H1 (cell line): Measurements from ENCODE around the gene IQCH. TPM values are rescaled to one million over a fixed set of nuclear protein-coding genes. Genes with fewer than 3 reads are reported as not detected.
A peak's percentile ranks its signal among the peaks of the same experiment; 100 is the strongest.

Source experiments
- CTCF ChIA-PET: fragments of 300-600 bp; sonication (Branson Sonifier 250); formaldehyde crosslinking; loops from one replicate; lab custom pipeline; 2021; ENCODE audit not compliant: partially characterized antibody; lab: Charles Lee
- POLR2A ChIA-PET: fragments of 300-600 bp; sonication (Branson Sonifier 250); formaldehyde crosslinking; loops from one replicate; lab custom pipeline; 2021; ENCODE audit warnings: inconsistent platforms; ENCODE audit not compliant: partially characterized antibody; lab: Charles Lee
- DNase-seq, 2 experiments: peaks; one replicate each; pipeline versions ENCODE4 v3.0.0 to v3.0.0-alpha.2; 2010 to 2022; ENCODE audit warnings: low spot score in 2 of 2, low read depth in 1 of 2, mixed read lengths in 1 of 2
- FAIRE-seq: peaks from 2 replicates; lab custom pipeline; 2011; peaks lifted over from hg19 to GRCh38; lab: Jason Lieb, UNC
- H2AFZ ChIP-seq: 2 replicates; pipeline ENCODE4 v1.8.1; 2012; ENCODE audit warnings: low read length, inconsistent platforms
- H2AK5ac ChIP-seq: 2 replicates; pipeline ENCODE4 v1.6.1; 2013; ENCODE audit warnings: low read depth, low read length
- H2BK120ac ChIP-seq: replicated peaks from 2 replicates; pipeline ENCODE3; 2013; ENCODE audit warnings: low read depth, low read length, inconsistent platforms
- H2BK12ac ChIP-seq: 2 replicates; pipeline ENCODE4 v1.6.1; 2013; ENCODE audit warnings: low read depth, low read length
- H2BK15ac ChIP-seq: 2 replicates; pipeline ENCODE4 v1.6.1; 2013; ENCODE audit warnings: low read length
- H2BK20ac ChIP-seq: 2 replicates; pipeline ENCODE4 v1.6.1; 2013; ENCODE audit warnings: low read length
- H2BK5ac ChIP-seq: 2 replicates; pipeline ENCODE4 v1.6.1; 2013; ENCODE audit warnings: low read depth, low read length
- H3K14ac ChIP-seq: 2 replicates; pipeline ENCODE4 v1.6.1; 2013; ENCODE audit warnings: inconsistent platforms; ENCODE audit not compliant: insufficient read length
- H3K18ac ChIP-seq: 2 replicates; pipeline ENCODE4 v1.6.1; 2013; ENCODE audit warnings: low read length; ENCODE audit errors: extremely low read depth
- H3K23ac ChIP-seq: 2 replicates; pipeline ENCODE4 v1.6.1; 2013; ENCODE audit warnings: inconsistent platforms; ENCODE audit not compliant: insufficient read length
- H3K23me2 ChIP-seq: 2 replicates; pipeline ENCODE4 v1.6.1; 2013; ENCODE audit warnings: low read depth, low read length
- H3K27ac ChIP-seq: 2 replicates; pipeline ENCODE4 v1.6.1; 2011; ENCODE audit warnings: low read depth, low read length, inconsistent platforms
- H3K27me3 ChIP-seq, 4 experiments: replicated peaks in 1 of 4; 1 replicate in 1 of 4; 2 replicates in 3 of 4; pipeline versions ENCODE4 v1.6.1 to v1.8.1; 2011 to 2013; ENCODE audit warnings: low read length in 3 of 4, mild to moderate bottlenecking in 3 of 4, inconsistent platforms in 2 of 4, mixed read lengths in 2 of 4, moderate library complexity in 1 of 4; ENCODE audit not compliant: control insufficient read depth in 3 of 4, insufficient read depth in 3 of 4; ENCODE audit errors: extremely low read depth in 1 of 4
- H3K36me3 ChIP-seq, 4 experiments: 2 replicates each; pipeline versions ENCODE4 v1.6.1 to v1.8.1; 2011 to 2013; ENCODE audit warnings: mild to moderate bottlenecking in 4 of 4, low read length in 3 of 4, moderate library complexity in 2 of 4, control low read depth in 1 of 4, inconsistent platforms in 1 of 4; ENCODE audit not compliant: insufficient read depth in 4 of 4, control insufficient read depth in 2 of 4
- H3K4ac ChIP-seq: replicated peaks from 2 replicates; pipeline ENCODE3; 2013; ENCODE audit warnings: low read length, low read depth, mixed read lengths, inconsistent platforms; ENCODE audit not compliant: insufficient read length
- H3K4me1 ChIP-seq, 4 experiments: replicated peaks in 1 of 4; 1 replicate in 1 of 4; 2 replicates in 3 of 4; pipeline versions ENCODE4 v1.6.1 to v1.8.1; 2011 to 2013; ENCODE audit warnings: low read length in 3 of 4, inconsistent platforms in 2 of 4, mixed read lengths in 1 of 4; ENCODE audit not compliant: insufficient read depth in 4 of 4, control insufficient read depth in 3 of 4
- H3K4me2 ChIP-seq, 2 experiments: 2 replicates each; pipeline versions ENCODE4 v1.6.1 to v1.8.1; 2011 to 2013; ENCODE audit warnings: low read depth in 2 of 2, low read length in 2 of 2, control low read depth in 1 of 2, inconsistent platforms in 1 of 2, mild to moderate bottlenecking in 1 of 2; ENCODE audit not compliant: insufficient read depth in 1 of 2
- H3K4me3 ChIP-seq, 4 experiments: fragments of 200-600, 300-600 bp in 1 of 4; sonication (generic), shearing (Covaris generic), sonication (Bioruptor Twin) in 1 of 4; 2 replicates each; pipeline versions ENCODE4 v1.5.1 to v1.8.1; 2011 to 2016; ENCODE audit warnings: low read length in 4 of 4, low read depth in 3 of 4, control low read depth in 2 of 4, inconsistent platforms in 2 of 4, mild to moderate bottlenecking in 2 of 4, mixed read lengths in 1 of 4, moderate library complexity in 1 of 4; ENCODE audit not compliant: insufficient read depth in 2 of 4; ENCODE audit errors: extremely low read depth in 1 of 4
- H3K56ac ChIP-seq: replicated peaks from 2 replicates; pipeline ENCODE3; 2013; ENCODE audit warnings: low read depth, mild to moderate bottlenecking, mixed read lengths, low read length, inconsistent platforms; ENCODE audit not compliant: insufficient read length
- H3K79me1 ChIP-seq: 2 replicates; pipeline ENCODE4 v1.6.1; 2013; ENCODE audit warnings: low read depth, low read length, control low read depth
- H3K79me2 ChIP-seq, 2 experiments: 2 replicates each; pipeline versions ENCODE4 v1.6.1 to v1.8.1; 2012 to 2013; ENCODE audit warnings: low read length in 2 of 2, mild to moderate bottlenecking in 2 of 2, inconsistent platforms in 1 of 2; ENCODE audit not compliant: insufficient read depth in 2 of 2, control insufficient read depth in 1 of 2
- H3K9ac ChIP-seq, 4 experiments: replicated peaks in 1 of 4; 1 replicate in 1 of 4; 2 replicates in 3 of 4; pipeline versions ENCODE4 v1.6.1 to v1.8.1; 2011 to 2013; ENCODE audit warnings: low read depth in 3 of 4, low read length in 3 of 4, control low read depth in 2 of 4, mild to moderate bottlenecking in 2 of 4, moderate library complexity in 2 of 4, inconsistent platforms in 1 of 4; ENCODE audit errors: extremely low read depth in 1 of 4
- H3K9me3 ChIP-seq, 2 experiments: 2 replicates each; pipeline versions ENCODE4 v1.6.1 to v1.8.1; 2012 to 2013; ENCODE audit warnings: mild to moderate bottlenecking in 2 of 2, moderate library complexity in 2 of 2, control low read depth in 1 of 2, inconsistent platforms in 1 of 2, low read depth in 1 of 2, low read length in 1 of 2, mixed read lengths in 1 of 2; ENCODE audit not compliant: insufficient read depth in 2 of 2
- H4K20me1 ChIP-seq, 2 experiments: replicated peaks in 1 of 2; 2 replicates each; pipeline versions ENCODE3 to v1.8.1; 2011 to 2013; ENCODE audit warnings: inconsistent platforms in 2 of 2, low read length in 2 of 2, mild to moderate bottlenecking in 1 of 2; ENCODE audit not compliant: insufficient read depth in 2 of 2, control insufficient read depth in 1 of 2
- H4K5ac ChIP-seq: 2 replicates; pipeline ENCODE4 v1.6.1; 2013; ENCODE audit warnings: low read length, low read depth, mixed read lengths, inconsistent platforms; ENCODE audit not compliant: insufficient read length
- H4K8ac ChIP-seq: 2 replicates; pipeline ENCODE4 v1.8.0; 2013; ENCODE audit warnings: mild to moderate bottlenecking, moderate library complexity, low read length, inconsistent platforms; ENCODE audit not compliant: insufficient read depth; ENCODE audit errors: extremely low read depth
- H4K91ac ChIP-seq: replicated peaks from 2 replicates; pipeline ENCODE3; 2013; ENCODE audit warnings: low read length, mixed read lengths, inconsistent platforms; ENCODE audit not compliant: insufficient read length
- SP4 ChIP-seq: IDR thresholded peaks from 2 replicates; pipeline ENCODE4 v1.6.1; 2012; ENCODE audit warnings: low read length, inconsistent platforms
- TAF1 ChIP-seq: IDR thresholded peaks from 2 replicates; pipeline ENCODE4 v1.6.1; 2011; ENCODE audit warnings: mild to moderate bottlenecking, low read depth, low read length
- WGBS, 2 experiments: shearing (Covaris generic) in 1 of 2; methylation state at CpG; one replicate each; pipeline versions ENCODE4 v1.1.6 to v1.1.7; 2013 to 2015; ENCODE audit warnings: low lambda C conversion rate in 2 of 2, mixed read lengths in 2 of 2, inconsistent platforms in 1 of 2, low coverage in 1 of 2, missing lambda C conversion rate in 1 of 2; ENCODE audit not compliant: insufficient replicate concordance in 2 of 2, insufficient coverage in 1 of 2, insufficient read length in 1 of 2; ENCODE audit errors: extremely low coverage in 1 of 2, missing lambda C conversion rate in 1 of 2; 5-methylcytosine and 5-hydroxymethylcytosine counted together
- polyA plus RNA-seq, 7 experiments: library from polyadenylated mRNA; depleted of rRNA in 3 of 7; stranded (reverse) in 5 of 7; unstranded in 2 of 7; fragments of >200 nt in 5 of 7; fragments of 200-250 nt in 2 of 7; gene quantifications; 1 replicate in 5 of 7; 2 replicates in 1 of 7; 4 replicates in 1 of 7; pipeline versions ENCODE4 v1.2.1 to v1.2.3, GENCODE V29; 2011 to 2013; ENCODE audit warnings: missing spikeins in 2 of 7, mixed read lengths in 2 of 7
- total RNA-seq: library from RNA; stranded (reverse); fragmentation: NEBNext Ultra II Directional; extraction: Animal tissue kit (Norgen Biotek cat#: 25700); gene quantifications from 2 replicates; pipeline ENCODE4 v1.2.1, GENCODE V29; 2021

IQCH gene
- total and polyA plus RNA-seq, 2 of the 8 experiments (the other 6 are each of a cell fraction or from before 2014, with no cell fraction given) = 0.60 to 1.9 TPM

GRCh38 chr15:67548236-67548852 lies 293.8 kb downstream of the IQCH start:
- H3K4me3 ChIP-seq = no peak overlapping the region
- H3K4ac ChIP-seq = no peak overlapping the region
- H2AK5ac ChIP-seq = no peak overlapping the region; the same call in 1 of the 2 replicates
- H3K4me1 ChIP-seq = peaks cover 1 to 18% (median 6%) of the 10 kb centered on the region in 4 experiments
- no peak overlapping the region for H2BK5ac ChIP-seq
- no peaks in the 10 kb centered on the region for H3K9me3 ChIP-seq
- H2AFZ ChIP-seq = no peak overlapping the region
- no peaks in the 10 kb centered on the region for H4K20me1 ChIP-seq
- no peak overlapping the region for H3K18ac ChIP-seq
- FAIRE-seq (no peak), DNase-seq (no peak)
- no peak overlapping the region for H3K14ac ChIP-seq
- WGBS, 2 experiments = 68% methylated on average over 2 of the region's 2 CpGs; no CpG with 5 or more reads in 1 of the 2 experiments
- ChIA-PET CTCF (interaction anchor here (1.0 to 2.0 kb wide), 4 partner anchors 10 to 672 kb away, joined by 3 to 8 read pairs (median 4); no protein-coding TSS in a partner anchor), POLR2A (interaction anchor here (0.7 to 1.7 kb wide), 6 partner anchors 9 to 667 kb away, joined by 3 to 5 read pairs (median 4); no protein-coding TSS in a partner anchor)
- peak overlapping the region; percentile 61 for H2BK120ac ChIP-seq
- no peak overlapping the region for H4K5ac ChIP-seq
- peaks cover 0 to 8% (median 2%) of the 10 kb centered on the region in 4 experiments; a peak in 3 of 8 replicates for H3K36me3 ChIP-seq
- H2BK20ac ChIP-seq = no peak overlapping the region; the same call in 1 of the 2 replicates
- H4K91ac ChIP-seq = no peak overlapping the region
- peak overlapping the region in 1 of 2 experiments; percentile 62; a peak in 2 of 4 replicates for H3K4me2 ChIP-seq
- H3K27me3 ChIP-seq = no peaks in the 10 kb centered on the region; a peak in 1 of 7 replicates
- H3K79me2 ChIP-seq = no peaks in the 10 kb centered on the region
- H3K79me1 ChIP-seq = peaks cover 2% of the 10 kb centered on the region; the same call in 1 of the 2 replicates
- no peak overlapping the region for H2BK15ac ChIP-seq
- no peak overlapping the region for H4K8ac ChIP-seq
- H2BK12ac ChIP-seq = no peak overlapping the region; the same call in 1 of the 2 replicates
- no peaks in the 10 kb centered on the region for H3K23me2 ChIP-seq
- H3K9ac ChIP-seq = no peak overlapping the region
- H3K23ac ChIP-seq = no peak overlapping the region
- H3K27ac ChIP-seq = no peak overlapping the region
- no peak overlapping the region for H3K56ac ChIP-seq
- TF ChIP-seq SP4 = no peak
- TF ChIP-seq TAF1 = no peak
